HTERT RPE-1 (cell line): ENCODE results near the gene JAG2.

Experiments
- in situ Hi-C: fragments of 300-500 bp; cut with MboI; formaldehyde crosslinking; loops from 4 replicates; pipeline ENCODE4 v1.14.3; 2020; ENCODE audit warnings: low sequenced_read_pairs

Gene JAG2

GRCh38 chr14:105095236-105095805, 73.3 kb downstream of the JAG2 start:
- in situ Hi-C loops = no loop called here

- in situ Hi-C loops = no loop called here
Measured at GRCh38 chr14:105094193-105094907, 74.2 kb downstream of the JAG2 start.

DNA sequence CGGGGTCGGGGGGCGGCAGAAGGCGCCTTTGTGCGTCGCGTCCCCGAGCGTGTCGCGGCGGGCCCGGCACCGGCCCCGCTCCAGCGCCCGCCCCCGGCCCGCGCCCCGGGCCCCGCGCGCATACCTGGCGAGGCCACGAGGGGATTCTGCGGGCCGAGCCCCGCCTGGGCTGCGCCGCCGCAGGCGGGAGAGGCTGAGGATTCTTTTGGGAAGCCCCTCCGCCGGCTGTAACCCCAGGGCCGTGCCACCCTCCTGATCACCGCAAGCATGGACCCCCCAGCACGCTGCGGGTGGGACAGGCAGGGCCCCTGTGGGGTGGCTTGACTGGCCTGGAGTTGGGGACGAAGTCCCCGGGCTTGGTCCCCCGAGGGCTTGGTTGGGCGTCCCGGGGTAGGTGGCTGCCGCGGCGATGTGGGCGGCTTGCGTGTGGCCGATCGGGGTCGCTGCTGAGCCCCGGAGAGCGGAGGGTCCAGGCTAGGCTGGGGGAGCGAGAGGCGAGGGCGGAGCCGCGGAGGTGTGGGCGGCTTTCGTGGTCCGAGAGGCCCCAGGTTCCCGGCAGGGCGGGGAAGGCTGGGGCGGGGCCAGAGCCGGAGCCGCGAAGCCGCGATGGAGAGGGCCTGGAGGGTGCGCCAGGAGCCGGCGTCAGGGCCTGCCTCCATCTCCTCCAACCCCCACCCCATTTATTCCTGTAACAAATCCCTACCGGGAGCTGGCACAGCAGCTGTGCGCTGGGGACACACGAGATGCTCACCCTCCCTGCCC, 75.0 kb downstream of the JAG2 start:
- in situ Hi-C loops = no loop called here

GRCh38 chr14:105093038-105093430, 75.5 kb downstream of the JAG2 start:
- in situ Hi-C loops = no loop called here

- in situ Hi-C loops = no loop called here
Measured at GRCh38 chr14:105092171-105093037, 76.2 kb downstream of the JAG2 start.

DNA sequence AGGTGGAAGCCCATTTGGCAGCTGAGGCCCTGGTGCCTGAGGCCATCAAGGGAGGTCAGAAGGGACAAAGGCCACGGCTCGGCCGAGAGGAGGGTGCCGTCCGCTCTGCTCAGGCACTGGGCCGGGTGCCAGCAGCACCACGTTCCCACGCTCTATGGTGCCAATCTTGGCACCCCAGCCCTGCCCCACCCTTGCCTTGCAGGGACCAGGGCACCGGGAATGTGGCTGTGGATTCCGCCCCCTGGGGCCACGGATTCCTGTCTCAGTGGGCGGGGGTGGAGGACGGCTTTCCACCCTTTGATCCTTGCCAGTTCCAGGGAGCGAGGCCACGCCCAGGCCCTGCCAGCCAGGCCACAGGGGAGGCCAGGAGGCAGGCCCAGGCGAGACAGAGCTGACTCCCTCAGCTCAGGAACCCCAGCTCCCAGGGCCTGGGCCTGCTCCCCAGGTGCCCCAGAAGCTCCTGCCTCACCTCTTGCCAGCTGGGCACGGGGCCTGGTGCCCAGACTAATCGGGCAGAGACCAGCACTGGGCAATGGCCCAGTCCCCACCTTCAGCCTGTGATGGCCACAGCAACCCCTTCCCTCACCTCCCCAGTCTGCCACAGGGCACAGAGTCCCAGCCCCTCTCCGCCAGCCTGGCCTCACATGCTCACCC, 76.9 kb downstream of the JAG2 start:
- in situ Hi-C loops = no loop called here

DNA sequence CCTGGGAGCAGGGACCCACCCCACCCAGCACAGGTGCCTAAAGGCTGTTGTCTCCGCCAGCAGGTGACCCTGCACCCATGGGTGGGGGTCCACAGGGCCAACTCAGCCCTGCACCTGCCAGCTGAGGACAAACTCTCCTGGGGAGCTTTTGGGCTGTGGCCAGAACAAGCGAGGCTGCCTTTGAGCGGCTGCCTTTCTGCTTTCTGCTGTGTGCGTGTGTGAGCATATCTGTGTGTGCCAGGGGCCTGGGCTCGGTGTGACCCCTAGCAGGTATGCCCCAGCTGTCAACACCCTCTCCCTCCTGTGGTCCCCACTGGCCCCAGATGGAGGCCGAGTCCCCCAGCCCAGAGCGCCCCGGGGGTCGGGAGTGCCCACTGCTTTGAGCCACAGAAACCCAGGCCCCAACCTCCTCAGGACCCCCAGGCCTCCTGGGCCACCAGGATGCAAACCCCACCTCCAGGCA, 77.5 kb downstream of the JAG2 start:
- in situ Hi-C loops = no loop called here
